HUES6 (cell line): ENCODE measurements around the gene CNIH2.

Experiments
- H3K27ac ChIP-seq: 2 replicates; pipeline ENCODE4 v1.7.0; 2013; ENCODE audit warnings: low read depth, mild to moderate bottlenecking, low read length, inconsistent platforms
- H3K27me3 ChIP-seq: 2 replicates; pipeline ENCODE4 v1.6.1; 2013; ENCODE audit warnings: low read length; ENCODE audit not compliant: control insufficient read depth, insufficient read depth
- H3K36me3 ChIP-seq: 2 replicates; pipeline ENCODE4 v1.6.1; 2013; ENCODE audit warnings: low read length; ENCODE audit not compliant: control insufficient read depth, insufficient read depth
- H3K4me1 ChIP-seq: 2 replicates; pipeline ENCODE4 v1.6.1; 2013; ENCODE audit warnings: low read length; ENCODE audit not compliant: control insufficient read depth, insufficient read depth
- H3K4me3 ChIP-seq: 2 replicates; pipeline ENCODE4 v1.5.1; 2013; ENCODE audit warnings: low read depth, low read length
- H3K9ac ChIP-seq: one replicate; pipeline ENCODE4 v1.6.1; 2013; ENCODE audit warnings: mild to moderate bottlenecking, low read length
- H3K9me3 ChIP-seq: 2 replicates; pipeline ENCODE4 v1.6.1; 2013; ENCODE audit warnings: low read depth, low read length; ENCODE audit not compliant: control insufficient read depth, insufficient read depth

Gene CNIH2

DNA sequence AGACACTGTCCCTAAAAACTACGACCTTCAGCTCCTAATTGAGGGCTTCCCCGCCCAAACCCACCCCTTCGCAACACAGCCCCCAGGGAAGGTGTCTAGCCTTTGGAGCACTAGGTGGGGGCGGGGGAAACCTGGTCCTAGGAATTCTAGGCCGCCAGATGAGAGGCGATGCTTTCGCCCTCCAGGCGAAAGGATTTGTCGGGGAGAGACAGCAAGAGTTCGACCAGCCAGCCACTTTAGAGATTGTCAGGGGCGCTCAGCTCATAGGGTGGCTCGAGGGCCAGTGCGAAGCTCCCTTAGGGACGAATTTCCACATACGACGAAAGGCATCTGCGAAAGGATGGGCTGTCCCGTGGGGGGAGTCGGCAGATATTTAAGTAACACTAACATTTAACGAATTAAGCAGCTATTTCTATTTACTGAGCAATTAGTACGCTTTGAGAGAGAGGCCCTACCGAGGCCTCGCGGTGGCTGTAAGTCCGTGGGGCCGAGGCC is 33.5 kb downstream of the CNIH2 start:
- Histone ChIP-seq H3K9ac (peak overlapping the region; percentile 62), H3K4me3 (peak overlapping the region; percentile 74), H3K36me3 (no peaks in the 10 kb centered on the region), H3K9me3 (no peaks in the 10 kb centered on the region), H3K4me1 (peaks cover 19% of the 10 kb centered on the region), H3K27me3 (no peaks in the 10 kb centered on the region; the same call in 1 of the 2 replicates), H3K27ac (no peak overlapping the region)

DNA sequence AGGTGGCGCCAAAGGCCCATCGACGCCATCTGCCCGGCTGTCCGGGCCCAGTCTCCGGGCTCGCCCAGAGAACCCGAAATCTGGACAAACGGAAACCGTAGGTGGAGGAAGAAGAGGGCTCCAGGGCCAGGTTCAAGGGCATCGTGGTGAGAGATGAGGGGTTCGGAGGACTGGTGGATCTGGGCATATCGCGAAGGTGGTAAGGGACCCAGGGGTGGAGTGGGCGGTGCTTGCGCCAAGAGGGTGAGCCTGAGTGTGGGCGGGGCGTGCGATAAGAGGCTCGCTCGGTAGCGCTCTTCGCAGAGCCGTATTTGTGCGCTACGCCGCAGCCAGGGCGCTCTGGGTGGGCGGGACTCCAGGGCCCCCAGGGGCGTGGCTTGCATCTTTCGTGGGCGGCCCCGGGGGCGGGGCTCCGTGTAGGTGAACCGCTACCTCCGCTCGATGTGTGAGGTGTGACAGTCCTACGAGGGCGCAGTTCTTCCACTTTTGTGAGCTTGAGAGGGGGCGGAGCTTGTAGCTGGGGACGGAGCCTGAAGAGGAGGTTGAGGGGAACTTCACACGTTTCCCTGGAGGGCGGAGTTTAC is 34.1 kb downstream of the CNIH2 start:
- Histone ChIP-seq H3K4me1 (peaks cover 21% of the 10 kb centered on the region), H3K27ac (no peak overlapping the region), H3K4me3 (peak overlapping the region; percentile 74), H3K36me3 (no peaks in the 10 kb centered on the region), H3K9me3 (no peaks in the 10 kb centered on the region), H3K9ac (peak overlapping the region; percentile 62), H3K27me3 (no peaks in the 10 kb centered on the region; the same call in 1 of the 2 replicates)

DNA sequence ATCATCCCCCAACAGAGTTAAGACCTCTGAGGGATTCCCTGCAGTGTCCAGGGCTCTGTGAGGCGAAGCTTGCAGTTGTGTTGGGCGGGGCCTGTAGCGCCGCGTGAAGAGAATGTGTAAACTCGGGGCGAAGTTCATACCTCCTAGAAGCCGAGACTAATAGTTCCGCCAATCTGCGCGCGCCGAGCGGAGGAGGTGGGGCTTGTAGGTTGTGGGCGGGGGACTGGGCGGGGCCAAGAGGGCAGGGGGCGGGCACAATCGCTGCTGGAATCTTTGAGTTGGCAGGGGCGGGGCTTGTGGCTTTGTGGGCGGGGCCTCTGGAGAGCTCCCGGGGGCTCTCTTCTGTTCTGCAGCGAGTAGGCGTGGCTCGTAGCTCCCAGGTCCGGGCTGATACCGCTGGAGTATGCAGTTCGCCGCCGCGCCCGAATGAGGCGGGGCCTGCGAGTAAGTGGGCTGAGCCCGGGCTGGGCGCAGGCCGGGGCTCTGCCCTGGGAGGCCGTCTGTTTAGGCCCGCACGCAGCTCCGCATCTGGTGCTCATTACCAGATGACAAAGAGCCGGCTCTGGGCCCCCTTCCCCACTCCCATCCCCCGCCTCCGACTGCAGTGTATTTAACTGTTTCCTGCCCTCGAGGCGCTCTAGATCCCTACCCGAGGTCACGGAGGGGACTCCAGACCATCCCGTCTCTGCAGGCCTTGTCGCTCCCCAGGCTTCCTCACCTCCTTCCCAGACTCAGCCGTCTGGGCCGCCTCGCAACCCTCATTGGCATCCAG is 34.8 kb downstream of the CNIH2 start:
- Histone ChIP-seq H3K4me1 (peaks cover 27% of the 10 kb centered on the region), H3K27ac (peak overlapping the region; percentile 72; the same call in 1 of the 2 replicates), H3K27me3 (no peaks in the 10 kb centered on the region; the same call in 1 of the 2 replicates), H3K9ac (peak overlapping the region; percentile 47), H3K9me3 (no peaks in the 10 kb centered on the region), H3K4me3 (peak overlapping the region; percentile 74), H3K36me3 (no peaks in the 10 kb centered on the region)

DNA sequence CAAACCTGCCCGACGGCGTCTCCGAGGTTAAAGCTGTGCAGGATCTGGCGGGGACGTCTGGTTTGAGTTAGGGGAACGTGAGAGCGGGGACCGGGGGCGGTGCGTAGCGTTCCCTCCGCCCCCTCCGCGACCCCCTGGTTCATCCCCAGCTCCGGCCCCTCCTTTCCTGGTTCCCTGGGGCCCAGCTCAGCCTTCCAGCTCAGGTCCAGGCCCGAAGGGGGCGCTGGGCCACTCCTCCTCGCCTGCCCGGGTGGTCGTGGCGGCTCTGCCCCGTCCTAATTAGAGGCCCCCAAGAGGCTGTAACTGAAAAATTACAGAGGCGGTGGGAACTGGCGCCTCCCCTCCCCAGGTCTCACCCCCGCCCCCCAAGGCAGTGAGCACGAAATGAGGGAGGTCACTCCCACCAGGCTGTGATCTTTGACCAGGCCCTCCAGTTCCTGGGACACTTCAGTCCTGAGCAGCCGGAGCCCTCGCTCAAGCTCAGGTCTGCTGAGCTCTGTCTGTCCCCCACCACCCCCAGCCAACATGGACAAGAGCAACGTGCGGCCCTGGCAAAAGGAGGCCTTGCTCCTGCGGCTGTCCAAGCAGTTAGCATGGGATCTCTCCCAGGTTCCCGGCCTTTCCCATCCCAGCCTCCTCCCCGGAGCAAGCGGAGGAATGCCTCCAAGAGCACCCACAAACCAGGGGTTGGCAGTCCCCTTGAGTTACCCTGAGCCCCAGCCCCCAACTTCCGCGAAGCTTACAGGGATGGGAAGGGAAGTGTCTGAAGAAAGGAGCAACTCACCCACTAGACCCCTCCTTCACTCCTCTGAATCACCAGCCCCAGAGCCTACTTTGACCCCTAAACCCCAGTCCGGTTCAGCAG is 35.6 kb downstream of the CNIH2 start:
- H3K9ac ChIP-seq = peak overlapping the region; percentile 59
- no peaks in the 10 kb centered on the region for H3K9me3 ChIP-seq
- H3K4me3 ChIP-seq = peak overlapping the region; percentile 56
- H3K27ac ChIP-seq = peak overlapping the region; percentile 72; the same call in 1 of the 2 replicates
- peaks cover 35% of the 10 kb centered on the region for H3K4me1 ChIP-seq
- H3K27me3 ChIP-seq = no peaks in the 10 kb centered on the region; the same call in 1 of the 2 replicates
- H3K36me3 ChIP-seq = no peaks in the 10 kb centered on the region

DNA sequence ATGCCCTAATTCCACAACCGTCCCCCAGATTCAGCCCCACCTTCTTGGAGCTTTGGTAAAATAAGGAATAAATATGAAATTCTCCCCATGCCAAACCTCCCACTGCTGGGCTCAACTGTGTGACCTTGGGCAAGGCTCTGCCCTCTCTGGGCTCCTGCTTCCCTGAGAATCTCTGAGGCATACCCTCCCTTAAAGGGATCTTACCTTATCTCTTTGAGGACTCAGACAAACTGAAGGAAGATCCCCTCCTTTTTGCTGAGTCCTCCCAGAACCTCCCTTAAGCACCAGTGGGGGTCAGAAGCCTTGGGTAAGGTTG is 36.2 kb downstream of the CNIH2 start:
- 0 out of 2 replicates have a peak overlapping the region, but pooled peaks have one; percentile 56 for H3K4me3 ChIP-seq
- peaks cover 3% of the 10 kb centered on the region; the same call in 1 of the 2 replicates for H3K9me3 ChIP-seq
- H3K9ac ChIP-seq = peak overlapping the region; percentile 59
- H3K27me3 ChIP-seq = no peaks in the 10 kb centered on the region; the same call in 1 of the 2 replicates
- H3K4me1 ChIP-seq = peaks cover 36% of the 10 kb centered on the region
- no peak overlapping the region; the same call in 1 of the 2 replicates for H3K27ac ChIP-seq
- H3K36me3 ChIP-seq = no peaks in the 10 kb centered on the region

DNA sequence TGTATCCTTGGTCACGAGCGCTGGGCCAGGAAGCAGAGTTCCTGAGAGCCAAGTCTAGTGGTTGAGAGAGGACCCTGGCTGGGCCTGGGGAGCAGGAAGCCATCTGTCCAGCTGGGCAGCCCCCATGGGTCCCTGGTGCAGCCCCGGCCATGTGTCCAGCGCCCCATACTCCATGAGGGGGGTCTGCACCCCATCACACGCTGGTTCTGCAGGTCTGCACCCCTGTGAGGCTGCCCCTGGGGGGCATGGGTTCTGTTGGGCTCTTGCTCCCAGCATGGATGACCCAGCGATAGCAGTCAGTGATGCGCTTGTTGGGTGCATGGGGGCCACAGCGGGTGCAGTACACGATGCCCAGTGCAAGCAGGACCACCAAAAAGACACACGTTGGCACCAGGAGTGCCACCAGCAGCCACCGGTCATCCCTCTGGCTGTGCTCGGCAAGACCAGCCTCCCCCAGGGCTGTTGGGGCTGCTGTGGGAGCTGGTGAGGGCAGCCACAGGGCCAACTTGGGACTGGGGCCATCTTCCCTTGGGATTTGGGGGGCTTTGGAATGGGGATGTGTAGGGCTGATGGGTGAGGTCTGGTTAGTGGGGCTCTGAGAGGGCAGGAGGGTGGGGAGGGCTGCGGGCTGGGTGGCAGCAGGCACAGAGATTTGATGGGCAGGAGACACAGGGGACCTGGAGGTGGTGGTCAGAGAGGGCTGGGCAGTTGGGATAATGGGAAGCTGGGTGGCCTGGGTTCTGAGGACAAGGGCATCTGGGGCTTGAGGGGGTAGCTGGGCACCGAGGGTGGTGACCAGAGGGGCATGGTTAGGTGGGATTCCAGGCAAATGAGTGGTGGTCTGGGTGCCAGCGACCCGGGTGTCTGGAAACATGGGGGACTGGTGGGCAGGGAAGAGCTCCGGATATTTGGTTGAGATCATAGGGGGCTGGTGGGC is 36.9 kb downstream of the CNIH2 start:
- Histone ChIP-seq H3K27me3 (no peaks in the 10 kb centered on the region; the same call in 1 of the 2 replicates), H3K36me3 (no peaks in the 10 kb centered on the region), H3K9me3 (peaks cover 4% of the 10 kb centered on the region; the same call in 1 of the 2 replicates), H3K4me1 (peaks cover 36% of the 10 kb centered on the region), H3K27ac (no peak overlapping the region), H3K4me3 (no peak overlapping the region), H3K9ac (no peak overlapping the region)

DNA sequence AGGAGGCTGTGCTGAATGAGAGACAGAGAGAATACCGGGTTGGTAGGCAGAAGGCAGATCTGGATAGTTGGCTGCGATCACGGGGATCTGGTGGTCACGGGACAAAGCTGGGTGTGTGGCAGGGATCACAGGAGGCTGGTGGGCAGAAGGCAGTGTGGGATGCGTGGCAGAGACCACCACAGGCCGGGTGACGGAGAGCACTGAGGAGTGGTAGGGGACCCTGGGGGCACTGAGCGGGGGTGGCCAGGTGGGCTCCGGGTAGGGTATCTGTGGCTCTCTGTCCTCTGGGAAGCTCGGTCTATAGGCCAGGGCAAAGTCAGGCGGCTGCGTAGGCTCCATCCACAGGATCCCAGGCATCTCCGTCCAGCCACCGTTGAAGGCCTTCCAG is 37.5 kb downstream of the CNIH2 start:
- H3K9me3 ChIP-seq = peaks cover 4% of the 10 kb centered on the region; the same call in 1 of the 2 replicates
- no peak overlapping the region for H3K9ac ChIP-seq
- no peaks in the 10 kb centered on the region; the same call in 1 of the 2 replicates for H3K27me3 ChIP-seq
- H3K27ac ChIP-seq = no peak overlapping the region
- H3K4me3 ChIP-seq = no peak overlapping the region
- peaks cover 36% of the 10 kb centered on the region for H3K4me1 ChIP-seq
- H3K36me3 ChIP-seq = no peaks in the 10 kb centered on the region

DNA sequence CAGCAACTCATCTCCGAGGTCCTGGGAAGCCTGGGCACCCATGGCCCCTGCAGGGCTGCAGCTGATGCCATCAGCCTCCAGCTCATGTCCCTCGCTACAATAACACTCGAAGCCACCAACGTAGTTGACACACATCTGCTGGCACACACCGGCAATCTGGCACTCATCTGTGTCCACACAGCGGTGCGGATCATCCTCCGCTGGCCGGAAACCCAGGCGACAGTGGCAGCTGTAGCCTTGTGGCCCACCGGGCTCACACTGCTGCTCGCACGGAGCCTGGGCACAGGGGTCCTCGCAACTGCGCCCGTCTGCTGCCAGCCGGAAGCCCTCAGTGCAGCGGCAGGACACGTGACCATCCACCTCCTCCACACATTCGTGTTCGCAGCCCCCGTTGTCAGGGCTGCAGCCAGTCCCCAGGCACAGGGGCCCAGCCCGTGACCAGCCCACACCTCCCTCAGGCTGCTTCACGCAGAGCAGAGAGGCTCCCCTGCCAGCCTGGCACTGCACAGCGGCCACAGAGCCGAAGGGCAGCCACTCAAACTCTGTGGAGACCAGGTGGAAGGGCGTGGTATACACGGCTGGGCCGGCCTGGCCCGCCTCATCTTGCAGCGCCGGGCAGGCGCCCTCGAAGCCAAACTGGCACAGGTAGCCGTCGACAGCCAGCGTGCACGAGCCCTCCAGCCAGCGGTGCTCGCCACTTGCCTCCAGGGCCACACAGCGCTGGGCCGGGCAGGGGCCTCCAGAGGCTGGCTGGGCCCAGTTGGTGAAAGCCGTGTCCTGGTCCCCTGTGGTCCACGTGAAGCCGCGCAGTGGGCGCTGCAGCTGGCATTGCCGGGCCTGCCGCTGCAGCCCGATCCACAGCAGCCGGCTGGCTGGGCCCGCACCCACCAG is 38.2 kb downstream of the CNIH2 start:
- peaks cover 33% of the 10 kb centered on the region for H3K4me1 ChIP-seq
- H3K4me3 ChIP-seq = no peak overlapping the region
- H3K9ac ChIP-seq = no peak overlapping the region
- no peaks in the 10 kb centered on the region for H3K36me3 ChIP-seq
- peaks cover 4% of the 10 kb centered on the region; the same call in 1 of the 2 replicates for H3K9me3 ChIP-seq
- no peak overlapping the region for H3K27ac ChIP-seq
- H3K27me3 ChIP-seq = no peaks in the 10 kb centered on the region; the same call in 1 of the 2 replicates

DNA sequence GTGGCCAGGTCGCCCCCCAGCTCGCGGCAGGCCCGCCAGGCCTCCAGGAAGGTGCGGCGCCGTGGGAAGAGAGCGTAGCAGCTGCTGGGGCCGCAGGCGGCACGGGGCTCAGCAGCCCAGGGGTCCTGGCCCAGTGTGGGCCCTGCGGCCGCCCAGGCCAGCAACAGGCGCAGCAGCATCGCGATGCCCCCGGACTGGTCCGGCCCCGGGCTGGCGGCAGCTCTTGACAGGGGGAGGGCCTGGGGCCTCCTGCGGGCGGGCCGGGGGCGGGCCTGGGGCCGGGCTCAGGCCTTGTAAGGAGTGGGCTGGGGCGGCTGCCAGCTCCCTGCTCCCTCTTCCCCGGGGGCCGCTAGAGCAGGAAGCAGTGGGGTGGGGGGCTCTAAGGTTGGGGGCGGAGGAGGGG is 38.9 kb downstream of the CNIH2 start, which contains the start of gene CD248:
CD248 (minus strand) TSS at position 196 of the 403 bp plus-strand sequence; CDS start at position 179, 17 bp downstream.
- peak within 1 kb of the TSS; percentile 20 for H3K9ac ChIP-seq
- no peaks in the 10 kb centered on the region for H3K36me3 ChIP-seq
- H3K4me1 ChIP-seq = peaks cover 29% of the 10 kb centered on the region
- H3K9me3 ChIP-seq = peaks cover 4% of the 10 kb centered on the region; the same call in 1 of the 2 replicates
- 0 out of 2 replicates have a peak within 1 kb of the TSS, but pooled peaks have one; percentile 1 for H3K4me3 ChIP-seq
- H3K27ac ChIP-seq = peak within 1 kb of the TSS; percentile 43; the same call in 1 of the 2 replicates
- no peaks in the 10 kb centered on the region; the same call in 1 of the 2 replicates for H3K27me3 ChIP-seq
